Measurements from ENCODE around the gene HFE.

GRCh38 chr6:26136321-26136720 is 49.1 kb downstream of the HFE start:
- TF ChIP-seq MYC (IDR thresholded peaks at IDR 0.05; ENCODE audit: borderline replicate concordance, low read length): no peak
- TF ChIP-seq CTCF (IDR thresholded peaks at IDR 0.05): no peak
- TF ChIP-seq RNF2 (IDR thresholded peaks at IDR 0.05; ENCODE audit: borderline replicate concordance, low read depth): no peak
- no peak for TF ChIP-seq MAX (IDR thresholded peaks at IDR 0.05)
- TF ChIP-seq ZSCAN20 (CRISPR knock-in tag; IDR thresholded peaks at IDR 0.05): no peak
- no peak for TF ChIP-seq RAD21 (conservative IDR thresholded peaks at IDR 0.05 in 1 of 2, IDR thresholded peaks at IDR 0.05 in 1 of 2)

Measured in A549 (cell line).